GM12878 (cell line): ENCODE data around the gene KCNH6. TPM values are rescaled to one million over a fixed set of nuclear protein-coding genes. Genes with fewer than 3 reads are reported as not detected.

ENCODE experiments used
- ATAC-seq: fragments of 200-7000 bp; cut with Tn5 transposase; 3 replicates; pipeline ENCODE4 v1.9.1; 2020; ENCODE audit warnings: mild to moderate bottlenecking, moderate library complexity
- BruUV-seq: library from RNA; stranded (reverse); fragments of 400-500 nt; replicated peaks from 2 replicates; lab custom pipeline; 2021; lab: Mats Ljungman, UMichigan
- CTCF ChIA-PET: fragments of 300-600 bp; sonication (Branson Sonifier 250); formaldehyde crosslinking; extraction: SDS; loops from one replicate; lab custom pipeline; 2021; ENCODE audit warnings: inconsistent platforms; lab: Yijun Ruan, JAX
- POLR2A ChIA-PET: fragments of 350-600 bp; formaldehyde crosslinking; extraction: SDS; loops from one replicate; lab custom pipeline; 2021; ENCODE audit warnings: inconsistent platforms; lab: Charles Lee
- RAD21 ChIA-PET: fragments of 300-600 bp; sonication (Branson Sonifier 250); formaldehyde crosslinking; loops from one replicate; lab custom pipeline; 2023; ENCODE audit warnings: antibody characterized with exemption; ENCODE audit not compliant: unreplicated experiment; lab: Charles Lee
- SMC1A ChIA-PET: fragments of 300-600 bp; sonication (Branson Sonifier 250); formaldehyde crosslinking; loops from one replicate; lab custom pipeline; 2023; ENCODE audit not compliant: unreplicated experiment, uncharacterized antibody; lab: Charles Lee
- DNase-seq: peaks from one replicate; pipeline ENCODE4 v3.0.0-alpha.2; 2011; ENCODE audit warnings: low read depth, low spot score
- FAIRE-seq: peaks from 3 replicates; lab custom pipeline; 2011; peaks lifted over from hg19 to GRCh38; lab: Jason Lieb, UNC
- H2AFZ ChIP-seq: 2 replicates; pipeline ENCODE4 v1.6.0; 2011; ENCODE audit warnings: low read depth, low read length, control low read depth; ENCODE audit not compliant: control insufficient read depth
- H3K27ac ChIP-seq: 2 replicates; pipeline ENCODE4 v1.5.1; 2011; ENCODE audit warnings: control low read depth; ENCODE audit not compliant: control insufficient read depth, insufficient read depth
- H3K27me3 ChIP-seq, 2 experiments: replicated peaks in 1 of 2; 2 replicates each; pipeline versions ENCODE4 v1.6.0 to v1.6.1; 2011; ENCODE audit warnings: low read length in 1 of 2; ENCODE audit not compliant: control insufficient read depth in 2 of 2, insufficient read depth in 2 of 2
- H3K36me3 ChIP-seq, 2 experiments: 2 replicates each; pipeline ENCODE4 v1.5.1; 2011; ENCODE audit warnings: low read length in 1 of 2; ENCODE audit not compliant: control insufficient read depth in 2 of 2, insufficient read depth in 2 of 2
- H3K4me1 ChIP-seq: 2 replicates; pipeline ENCODE4 v1.6.1; 2011; ENCODE audit warnings: mild to moderate bottlenecking, low read length, moderate library complexity, mixed read lengths; ENCODE audit not compliant: control insufficient read depth, insufficient read depth
- H3K4me2 ChIP-seq: 2 replicates; pipeline ENCODE4 v1.6.0; 2011; ENCODE audit warnings: control low read depth; ENCODE audit not compliant: control insufficient read depth, insufficient read depth
- H3K4me3 ChIP-seq: fragments of 200-600 bp; sonication (generic); 2 replicates; pipeline ENCODE4 v1.5.1; 2016
- H3K79me2 ChIP-seq: 2 replicates; pipeline ENCODE4 v1.6.0; 2011; ENCODE audit warnings: low read length; ENCODE audit not compliant: control insufficient read depth, insufficient read depth
- H3K9ac ChIP-seq: 2 replicates; pipeline ENCODE4 v1.8.0; 2011; ENCODE audit warnings: low read length, control low read depth, mixed read lengths; ENCODE audit not compliant: control insufficient read depth, insufficient read depth
- H3K9me3 ChIP-seq: replicated peaks from 3 replicates; pipeline ENCODE4 v1.5.1; 2011; ENCODE audit warnings: mild to moderate bottlenecking, low read length; ENCODE audit not compliant: control insufficient read depth, insufficient read depth
- H4K20me1 ChIP-seq: 2 replicates; pipeline ENCODE4 v1.6.0; 2011; ENCODE audit not compliant: control insufficient read depth, insufficient read depth
- ATF2 ChIP-seq: IDR thresholded peaks from 2 replicates; pipeline ENCODE4 v1.6.1; 2012; ENCODE audit warnings: low read length, inconsistent platforms
- CHD4 ChIP-seq: fragments of 200-600 bp; sonication (generic); IDR thresholded peaks from 2 replicates; pipeline ENCODE4 v1.6.1; 2016; ENCODE audit warnings: mild to moderate bottlenecking
- ESRRA ChIP-seq: IDR thresholded peaks from 2 replicates; pipeline ENCODE4 v1.6.1; 2012; ENCODE audit warnings: mild to moderate bottlenecking, low read length, improper control_type of control experiment
- IKZF2 ChIP-seq, 2 experiments: fragments of 450-650 bp; IDR thresholded peaks; 2 replicates each; pipeline ENCODE4 v1.6.1; 2017; ENCODE audit warnings: mild to moderate bottlenecking in 2 of 2, moderate library complexity in 2 of 2
- JUNB ChIP-seq: IDR thresholded peaks from 2 replicates; pipeline ENCODE4 v1.6.1; 2016; ENCODE audit warnings: antibody characterized with exemption, mild to moderate bottlenecking
- MEF2B ChIP-seq: fragments of 450-650 bp; IDR thresholded peaks from 2 replicates; pipeline ENCODE4 v1.6.1; 2018; ENCODE audit warnings: mild to moderate bottlenecking, moderate library complexity; ENCODE audit not compliant: partially characterized antibody, poor library complexity, severe bottlenecking
- MYC ChIP-seq: IDR thresholded peaks from 2 replicates; pipeline ENCODE4 v1.6.1; 2011; ENCODE audit warnings: mild to moderate bottlenecking, low read length, moderate library complexity, inconsistent platforms; ENCODE audit not compliant: insufficient read depth, insufficient replicate concordance, insufficient read length, severe bottlenecking
- NBN ChIP-seq: fragments of 450-650 bp; IDR thresholded peaks from 2 replicates; pipeline ENCODE4 v1.6.1; 2016
- NFXL1 ChIP-seq: fragments of 450-650 bp; IDR thresholded peaks from 2 replicates; pipeline ENCODE4 v1.6.1; 2017; ENCODE audit warnings: antibody characterized with exemption, mild to moderate bottlenecking, borderline replicate concordance
- NR2C2 ChIP-seq: IDR thresholded peaks from 2 replicates; pipeline ENCODE4 v1.6.1; 2011; ENCODE audit warnings: borderline replicate concordance, low read depth; ENCODE audit not compliant: control insufficient read depth, insufficient read length
- PAX8 ChIP-seq: fragments of 450-650 bp; IDR thresholded peaks from 2 replicates; pipeline ENCODE4 v1.6.1; 2017; ENCODE audit warnings: mild to moderate bottlenecking, moderate library complexity
- RAD51 ChIP-seq: fragments of 450-650 bp; IDR thresholded peaks from 2 replicates; pipeline ENCODE4 v1.6.1; 2016; ENCODE audit warnings: moderate library complexity, mild to moderate bottlenecking, inconsistent platforms
- RELB ChIP-seq: fragments of 450-650 bp; IDR thresholded peaks from 2 replicates; pipeline ENCODE4 v1.6.1; 2017; ENCODE audit warnings: low read depth, mild to moderate bottlenecking, moderate library complexity
- RFX5 ChIP-seq: IDR thresholded peaks from 2 replicates; pipeline ENCODE4 v1.6.1; 2011; ENCODE audit warnings: low read depth, low read length, improper control_type of control experiment
- SMAD5 ChIP-seq: IDR thresholded peaks from 2 replicates; pipeline ENCODE4 v1.6.1; 2016; ENCODE audit warnings: antibody characterized with exemption, low read depth
- ZNF217 ChIP-seq: fragments of 450-650 bp; IDR thresholded peaks from 2 replicates; pipeline ENCODE4 v1.6.1; 2017; ENCODE audit warnings: antibody characterized with exemption, mild to moderate bottlenecking
- WGBS: methylation state at CpG from one replicate; pipeline ENCODE4 v1.1.6; 2016; ENCODE audit warnings: low lambda C conversion rate; ENCODE audit not compliant: insufficient replicate concordance, insufficient coverage; ENCODE audit errors: missing lambda C conversion rate; 5-methylcytosine and 5-hydroxymethylcytosine counted together
- in situ Hi-C: fragments of 300-500 bp; cut with MboI; formaldehyde crosslinking; loops from 9 replicates; pipeline ENCODE4 v1.14.3; 2018; ENCODE audit warnings: mixed read lengths
- intact Hi-C: fragments of 100-400 bp; cut with micrococcal nuclease; formaldehyde crosslinking; loops from one replicate; pipeline ENCODE4 v1.14.2; 2022; ENCODE audit not compliant: unreplicated experiment
- polyA plus RNA-seq, 11 experiments: library from polyadenylated mRNA; depleted of rRNA in 4 of 11; unstranded in 6 of 11; stranded (reverse) in 5 of 11; fragments of >200 nt; fragmentation: Nextera tagmentation in 4 of 11; fragmentation: Illumina TruSeq in 1 of 11; extraction: Ambion mirVana in 4 of 11; extraction: Trizol in 1 of 11; gene quantifications; 1 replicate in 1 of 11; 2 replicates in 10 of 11; pipeline versions ENCODE4 v1.2.1 to v1.2.3, GENCODE V29; 2011 to 2016; ENCODE audit warnings: inconsistent platforms in 2 of 11, missing spikeins in 2 of 11, low read depth in 1 of 11
- total RNA-seq, 4 experiments: library from RNA; depleted of rRNA in 3 of 4; stranded (reverse); fragments of >200 nt in 3 of 4; fragmentation: Illumina TruSeq in 1 of 4; extraction: Trizol in 1 of 4; gene quantifications; 2 replicates each; pipeline versions ENCODE4 v1.2.1 to v1.2.3, GENCODE V29; 2013 to 2021

KCNH6 gene
- total and polyA plus RNA-seq, 10 of the 15 experiments (the other 5 are each of a cell fraction or from before 2014, with no cell fraction given) = not detected

- Histone ChIP-seq H3K9ac (no peak overlapping the region), H3K4me1 (no peaks in the 10 kb centered on the region), H3K4me3 (no peak overlapping the region), H3K79me2 (no peaks in the 10 kb centered on the region), H4K20me1 (no peaks in the 10 kb centered on the region), H3K4me2 (no peak overlapping the region), H3K9me3 (no peaks in the 10 kb centered on the region), H3K27ac (no peak overlapping the region), H3K36me3 (no peaks in the 10 kb centered on the region), H3K27me3 (peaks cover 2 to 3% of the 10 kb centered on the region in 2 experiments; a peak in 3 of 4 replicates), H2AFZ (no peak overlapping the region)
- ATAC-seq (no peak), DNase-seq (no peak), FAIRE-seq (no peak)
- no TSS peak for BruUV-seq
- ChIA-PET CTCF (interaction anchor here (2.0 kb wide), 1 partner anchor 76 kb away, joined by 4 read pairs; no protein-coding TSS in a partner anchor), SMC1A (interaction anchor here (1.3 kb wide), 1 partner anchor 101 kb away, joined by 3 read pairs; no protein-coding TSS in a partner anchor), RAD21 (no interaction called here), POLR2A (no interaction called here)
- in situ Hi-C loops = no loop called here
- intact Hi-C loops = no loop called here
- TF ChIP-seq NBN (no peak), PAX8 (no peak), RFX5 (no peak), SMAD5 (no peak), CHD4 (no peak), ZNF217 (no peak), JUNB (no peak), ATF2 (no peak), RELB (no peak), MYC (no peak), ESRRA (no peak), IKZF2 (IDR thresholded peaks at IDR 0.05) (no peak), MEF2B (no peak), RAD51 (no peak), NR2C2 (no peak), NFXL1 (no peak)
- 41% methylated on average over 10 of the region's 10 CpGs for WGBS
Observed at GRCh38 chr17:63483038-63483437, 40.1 kb upstream of the KCNH6 start.
